RWPE2 (cell line): ENCODE results near the gene CYFIP2.

Experiments
- ATAC-seq: fragments of 200-7000 bp; cut with Tn5 transposase; 3 replicates; pipeline ENCODE4 v1.9.1; 2021; ENCODE audit warnings: low read depth
- DNase-seq: peaks from one replicate; pipeline ENCODE4 v3.0.0-alpha.2; 2020; ENCODE audit warnings: low spot score
- H3K27ac ChIP-seq: fragments of 450-650 bp; 2 replicates; pipeline ENCODE4 v1.5.1; 2017; ENCODE audit warnings: mild to moderate bottlenecking; ENCODE audit not compliant: poor library complexity, severe bottlenecking
- H3K27me3 ChIP-seq: fragments of 250-450 bp; sonication (Bioruptor Pico); 2 replicates; pipeline ENCODE4 v1.5.1; 2021; ENCODE audit warnings: mild to moderate bottlenecking, moderate library complexity; ENCODE audit not compliant: insufficient read depth, poor library complexity, severe bottlenecking
- H3K36me3 ChIP-seq: fragments of 250-450 bp; sonication (Bioruptor Pico); 2 replicates; pipeline ENCODE4 v1.5.1; 2020; ENCODE audit warnings: low read depth, mild to moderate bottlenecking, moderate library complexity
- H3K4me1 ChIP-seq: fragments of 250-450 bp; sonication (Bioruptor Pico); 2 replicates; pipeline ENCODE4 v1.5.1; 2021; ENCODE audit warnings: mild to moderate bottlenecking, moderate library complexity; ENCODE audit not compliant: insufficient read depth, poor library complexity, severe bottlenecking
- H3K4me3 ChIP-seq: fragments of 250-450 bp; sonication (Bioruptor Pico); 2 replicates; pipeline ENCODE4 v1.5.1; 2021; ENCODE audit warnings: mild to moderate bottlenecking, moderate library complexity; ENCODE audit not compliant: severe bottlenecking
- H3K9me3 ChIP-seq: fragments of 250-450 bp; sonication (Bioruptor Pico); 2 replicates; pipeline ENCODE4 v1.5.1; 2021; ENCODE audit warnings: mild to moderate bottlenecking, moderate library complexity; ENCODE audit not compliant: severe bottlenecking
- TF ChIP-seq, protein P1 (sequence below): fragments of 450-650 bp; IDR thresholded peaks from one replicate; pipeline ENCODE4 v1.5.1; 2017; ENCODE audit warnings: mild to moderate bottlenecking, moderate library complexity; ENCODE audit not compliant: poor library complexity, severe bottlenecking

CYFIP2 gene

DNA sequence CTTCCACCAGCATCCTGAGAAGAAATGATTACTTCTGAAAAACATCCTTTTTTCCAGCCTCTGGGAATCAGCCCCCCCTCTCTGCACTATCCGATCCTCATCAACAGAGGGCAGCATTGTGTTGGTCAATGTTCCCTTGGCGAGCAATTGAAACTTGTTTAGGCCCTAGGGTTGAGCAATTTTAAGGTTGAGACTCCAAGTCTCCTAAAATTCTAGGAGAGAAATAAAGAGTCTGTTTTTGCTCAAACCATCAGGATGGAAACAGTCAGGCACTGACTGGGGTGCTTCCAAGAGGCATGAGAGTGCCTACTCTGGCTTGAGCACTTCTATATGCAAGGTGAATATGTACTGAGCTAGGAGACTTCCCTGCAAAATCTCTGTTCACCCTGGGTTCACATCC is 12.4 kb upstream of the CYFIP2 start:
- no peaks in the 10 kb centered on the region for H3K27me3 ChIP-seq
- no peaks in the 10 kb centered on the region for H3K9me3 ChIP-seq
- ATAC-seq: peak; percentile 77
- H3K27ac ChIP-seq: no peak overlapping the region
- H3K4me3 ChIP-seq: no peak overlapping the region
- DNase-seq: no peak
- no peaks in the 10 kb centered on the region for H3K4me1 ChIP-seq
- H3K36me3 ChIP-seq: no peaks in the 10 kb centered on the region
- TF ChIP-seq, protein P1, sequence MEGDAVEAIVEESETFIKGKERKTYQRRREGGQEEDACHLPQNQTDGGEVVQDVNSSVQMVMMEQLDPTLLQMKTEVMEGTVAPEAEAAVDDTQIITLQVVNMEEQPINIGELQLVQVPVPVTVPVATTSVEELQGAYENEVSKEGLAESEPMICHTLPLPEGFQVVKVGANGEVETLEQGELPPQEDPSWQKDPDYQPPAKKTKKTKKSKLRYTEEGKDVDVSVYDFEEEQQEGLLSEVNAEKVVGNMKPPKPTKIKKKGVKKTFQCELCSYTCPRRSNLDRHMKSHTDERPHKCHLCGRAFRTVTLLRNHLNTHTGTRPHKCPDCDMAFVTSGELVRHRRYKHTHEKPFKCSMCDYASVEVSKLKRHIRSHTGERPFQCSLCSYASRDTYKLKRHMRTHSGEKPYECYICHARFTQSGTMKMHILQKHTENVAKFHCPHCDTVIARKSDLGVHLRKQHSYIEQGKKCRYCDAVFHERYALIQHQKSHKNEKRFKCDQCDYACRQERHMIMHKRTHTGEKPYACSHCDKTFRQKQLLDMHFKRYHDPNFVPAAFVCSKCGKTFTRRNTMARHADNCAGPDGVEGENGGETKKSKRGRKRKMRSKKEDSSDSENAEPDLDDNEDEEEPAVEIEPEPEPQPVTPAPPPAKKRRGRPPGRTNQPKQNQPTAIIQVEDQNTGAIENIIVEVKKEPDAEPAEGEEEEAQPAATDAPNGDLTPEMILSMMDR: peak; percentile 92

DNA sequence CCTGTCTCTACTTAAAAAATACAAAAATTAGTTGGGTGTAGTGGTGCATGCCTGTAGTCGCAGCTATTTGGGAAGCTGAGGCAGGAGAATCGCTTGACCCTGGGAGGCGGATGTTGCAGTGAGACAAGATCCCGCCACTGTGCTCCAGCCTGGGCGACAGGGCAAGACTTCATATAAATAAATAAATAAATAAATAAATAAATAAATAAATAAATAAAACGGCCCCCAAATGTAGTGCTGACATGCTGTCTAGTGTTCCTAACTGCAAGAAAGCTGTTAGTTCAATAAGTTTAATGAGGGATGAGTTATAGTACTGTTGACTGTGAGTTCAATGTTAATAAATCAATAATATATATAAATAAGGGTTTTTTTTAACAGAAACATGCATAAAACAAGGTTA is 7.5 kb upstream of the CYFIP2 start:
- TF ChIP-seq, protein P1: no peak
- Histone ChIP-seq H3K27ac (no peak overlapping the region), H3K4me3 (no peak overlapping the region), H3K4me1 (no peaks in the 10 kb centered on the region), H3K36me3 (no peaks in the 10 kb centered on the region), H3K27me3 (peaks cover 17% of the 10 kb centered on the region), H3K9me3 (no peaks in the 10 kb centered on the region)
- ATAC-seq: no peak
- DNase-seq: no peak

DNA sequence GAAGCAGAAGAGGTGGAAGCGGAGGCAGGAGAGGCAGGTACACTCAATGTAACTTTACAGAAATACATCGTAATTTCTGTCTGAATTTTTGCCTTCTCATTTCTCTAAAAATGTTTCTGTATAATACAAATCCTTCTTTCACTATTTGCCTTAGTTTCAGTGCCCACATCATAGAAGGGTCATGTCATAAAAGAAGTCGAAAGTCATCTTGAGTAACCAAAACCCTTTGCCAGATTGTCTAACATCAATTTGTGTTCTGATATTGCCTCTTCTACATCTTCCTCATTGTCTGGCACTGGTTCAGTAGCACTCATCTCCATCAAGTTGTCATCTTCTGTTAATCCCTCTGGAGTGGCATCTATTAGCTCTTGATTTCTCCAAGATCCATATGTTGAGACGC is 6.2 kb upstream of the CYFIP2 start:
- TF ChIP-seq, protein P1: no peak
- H3K9me3 ChIP-seq: no peaks in the 10 kb centered on the region
- H3K27me3 ChIP-seq: peaks cover 28% of the 10 kb centered on the region
- ATAC-seq: no peak
- no peaks in the 10 kb centered on the region for H3K36me3 ChIP-seq
- no peak overlapping the region for H3K27ac ChIP-seq
- no peaks in the 10 kb centered on the region for H3K4me1 ChIP-seq
- DNase-seq: no peak
- no peak overlapping the region for H3K4me3 ChIP-seq

DNA sequence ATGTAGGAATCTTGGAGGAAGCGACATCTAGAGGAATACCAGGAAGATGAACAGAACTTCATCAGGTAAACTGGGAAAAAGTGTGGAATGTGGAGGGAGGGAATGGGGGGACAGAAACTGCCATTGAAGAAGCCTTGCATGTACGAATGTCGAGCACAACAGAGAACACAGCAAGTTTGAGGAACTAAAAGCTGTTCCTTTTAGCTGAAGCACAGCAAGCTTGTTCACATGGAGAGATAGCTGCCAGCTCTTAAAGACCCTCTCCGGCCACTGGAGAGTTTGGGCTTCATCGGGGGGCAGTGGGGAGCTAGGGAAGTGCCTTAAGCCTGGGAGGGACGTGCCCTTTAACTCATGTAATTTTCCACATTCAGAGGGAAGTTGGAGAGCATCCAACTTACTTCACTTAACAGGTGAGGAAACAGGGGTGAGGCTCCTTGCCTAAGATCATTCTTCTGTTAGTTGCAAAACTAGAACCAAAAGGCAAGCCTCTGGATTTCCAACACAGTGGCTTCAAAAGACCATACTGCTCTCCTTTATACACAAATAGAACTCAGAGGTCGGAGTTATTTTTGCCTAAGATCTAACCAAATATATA is 2.3 kb upstream of the CYFIP2 start:
- DNase-seq: no peak
- H3K27me3 ChIP-seq: peaks cover 45% of the 10 kb centered on the region

More for the DNA sequence above, 2.3 kb upstream of the CYFIP2 start:
- no peaks in the 10 kb centered on the region for H3K4me1 ChIP-seq
- no peaks in the 10 kb centered on the region for H3K9me3 ChIP-seq
- no peak overlapping the region for H3K27ac ChIP-seq
- no peak overlapping the region for H3K4me3 ChIP-seq
- no peak for ATAC-seq
- TF ChIP-seq, protein P1: no peak
- H3K36me3 ChIP-seq: no peaks in the 10 kb centered on the region
